Naive thymus-derived CD8-positive, alpha-beta T cell (primary cell): ENCODE measurements around the gene TCF7L1. TPM values are rescaled to one million over a fixed set of nuclear protein-coding genes. Genes with fewer than 3 reads are reported as not detected.
A peak's percentile ranks its signal among the peaks of the same experiment; 100 is the strongest.

Experiments
- ATAC-seq, 2 donors: fragments of 150-1000 bp; cut with Tn5 transposase in 1 of 2; sonication (Bioruptor Pico), chemical (Tn5 transposase) in 1 of 2; 1 replicate in 1 of 2; 2 replicates in 1 of 2; pipeline ENCODE4 v1.10.0; 2021; ENCODE audit warnings: mild to moderate bottlenecking in 2 of 2, moderate library complexity in 2 of 2
- POLR2A ChIA-PET: fragments of 350-600 bp; sonication (Branson Sonifier 250); formaldehyde crosslinking; loops from one replicate; lab custom pipeline; 2021; ENCODE audit warnings: antibody characterized with exemption; lab: Charles Lee
- DNase-seq, 10 donors: peaks; one replicate each; pipeline versions ENCODE4 v3.0.0 to v3.0.0-alpha.2; 2020 to 2022
- H3K27ac Mint-ChIP-seq, 10 donors: one replicate each; pipeline ENCODE4 v1.8.0; 2020 to 2022; ENCODE audit warnings: mild to moderate bottlenecking in 10 of 10, mixed read lengths in 10 of 10, moderate library complexity in 4 of 10, inconsistent platforms in 1 of 10
- H3K27me3 Mint-ChIP-seq, 5 donors: one replicate each; pipeline ENCODE4 v1.8.0; 2021 to 2022; ENCODE audit warnings: mixed read lengths in 5 of 5
- H3K36me3 Mint-ChIP-seq, 3 donors: one replicate each; pipeline ENCODE4 v1.8.0; 2020 to 2022; ENCODE audit warnings: mixed read lengths in 3 of 3, mild to moderate bottlenecking in 2 of 3, inconsistent platforms in 1 of 3
- H3K4me1 Mint-ChIP-seq, 4 donors: one replicate each; pipeline ENCODE4 v1.8.0; 2021 to 2022; ENCODE audit warnings: mixed read lengths in 4 of 4
- H3K4me3 Mint-ChIP-seq, 10 donors: one replicate each; pipeline ENCODE4 v1.8.0; 2020 to 2022; ENCODE audit warnings: mild to moderate bottlenecking in 10 of 10, mixed read lengths in 10 of 10, moderate library complexity in 6 of 10, inconsistent platforms in 1 of 10
- H3K9me3 Mint-ChIP-seq, 9 donors: one replicate each; pipeline ENCODE4 v1.8.0; 2020 to 2022; ENCODE audit warnings: mixed read lengths in 9 of 9, mild to moderate bottlenecking in 3 of 9, inconsistent platforms in 1 of 9, moderate library complexity in 1 of 9
- polyA plus RNA-seq, 3 donors: library from polyadenylated mRNA; unstranded; fragments of 300-500 nt; fragmentation: Illumina TruSeq; gene quantifications; one replicate each; pipeline ENCODE4 v1.2.3, GENCODE V29; 2021
- total RNA-seq, 8 experiments: library from RNA in 2 of 8; stranded (reverse) in 2 of 8; gene quantifications; one replicate each; pipeline ENCODE4 v1.2.3 and lab custom pipeline; 2021 to 2026

Gene TCF7L1, protein sequence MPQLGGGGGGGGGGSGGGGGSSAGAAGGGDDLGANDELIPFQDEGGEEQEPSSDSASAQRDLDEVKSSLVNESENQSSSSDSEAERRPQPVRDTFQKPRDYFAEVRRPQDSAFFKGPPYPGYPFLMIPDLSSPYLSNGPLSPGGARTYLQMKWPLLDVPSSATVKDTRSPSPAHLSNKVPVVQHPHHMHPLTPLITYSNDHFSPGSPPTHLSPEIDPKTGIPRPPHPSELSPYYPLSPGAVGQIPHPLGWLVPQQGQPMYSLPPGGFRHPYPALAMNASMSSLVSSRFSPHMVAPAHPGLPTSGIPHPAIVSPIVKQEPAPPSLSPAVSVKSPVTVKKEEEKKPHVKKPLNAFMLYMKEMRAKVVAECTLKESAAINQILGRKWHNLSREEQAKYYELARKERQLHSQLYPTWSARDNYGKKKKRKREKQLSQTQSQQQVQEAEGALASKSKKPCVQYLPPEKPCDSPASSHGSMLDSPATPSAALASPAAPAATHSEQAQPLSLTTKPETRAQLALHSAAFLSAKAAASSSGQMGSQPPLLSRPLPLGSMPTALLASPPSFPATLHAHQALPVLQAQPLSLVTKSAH
- total RNA-seq (not detected), polyA plus RNA-seq (under 1 TPM in 2 of 3 donors, not detected in 1; 0.08 to 0.09 TPM), total RNA-seq (lab: John Stamatoyannopoulos, UW) (0 to 0.14 (median 0.03) reads per million in 6 experiments)

- POLR2A ChIA-PET, result no interaction called here
- H3K4me3 Mint-ChIP-seq, result peak within 1 kb of the TSS; percentile 62 to 87 (median 76)
Observed at GRCh38 chr2:85132834-85133637, at the start of gene TCF7L1. Gene TCF7L1, plus strand, starts transcription at chr2:85133392. Its CDS starts 293 bp downstream, at chr2:85133685.

GRCh38 chr2:85085563-85085962 lies 47.6 kb upstream of the TCF7L1 start:
- peaks cover 5 to 32% (median 17%) of the 10 kb centered on the region in 9 donors for H3K9me3 Mint-ChIP-seq
- peaks cover 0 to 2% (median 0%) of the 10 kb centered on the region in 4 donors for H3K4me1 Mint-ChIP-seq
- H3K27ac Mint-ChIP-seq, result no peak overlapping the region
- H3K36me3 Mint-ChIP-seq, result peaks cover 0 to 26% (median 6%) of the 10 kb centered on the region in 3 donors
- H3K27me3 Mint-ChIP-seq, result peaks cover 4 to 35% (median 23%) of the 10 kb centered on the region in 5 donors
- no peak for DNase-seq
- ATAC-seq, result no peak
- no peak overlapping the region for H3K4me3 Mint-ChIP-seq
- POLR2A ChIA-PET, result no interaction called here

More at GRCh38 chr2:85132834-85133637, at the start of gene TCF7L1:
- Mint-ChIP-seq H3K27me3 (peaks cover 32 to 63% (median 51%) of the 10 kb centered on the region in 5 donors), H3K27ac (no peak within 1 kb of the TSS), H3K36me3 (peaks cover 0 to 2% (median 0%) of the 10 kb centered on the region in 3 donors), H3K4me1 (peaks cover 0 to 15% (median 14%) of the 10 kb centered on the region in 4 donors), H3K9me3 (no peaks in the 10 kb centered on the region)
- ATAC-seq, result peak; percentile 73 to 74
- DNase-seq, result peak in 6 of 10 donors; percentile 7 to 30 (median 20)

- Mint-ChIP-seq H3K27ac (no peak overlapping the region), H3K36me3 (peaks cover 0 to 14% (median 2%) of the 10 kb centered on the region in 3 donors), H3K27me3 (peaks cover 6 to 21% (median 15%) of the 10 kb centered on the region in 5 donors), H3K4me1 (no peaks in the 10 kb centered on the region), H3K4me3 (no peak overlapping the region), H3K9me3 (peaks cover 1 to 15% (median 5%) of the 10 kb centered on the region in 9 donors)
- ATAC-seq (no peak), DNase-seq (no peak)
- POLR2A ChIA-PET, result no interaction called here
Observed at GRCh38 chr2:85087541-85087940, 45.7 kb upstream of the TCF7L1 start.

- H3K27ac Mint-ChIP-seq, result peak overlapping the region in 1 of 10 donors; percentile 4
- peaks cover 0 to under 1% (median 0%) of the 10 kb centered on the region in 3 donors for H3K36me3 Mint-ChIP-seq
- H3K4me1 Mint-ChIP-seq, result no peaks in the 10 kb centered on the region
- DNase-seq (no peak), ATAC-seq (no peak)
- peaks cover 0 to 1% (median 0%) of the 10 kb centered on the region in 9 donors for H3K9me3 Mint-ChIP-seq
- POLR2A ChIA-PET, result no interaction called here
- no peak overlapping the region for H3K4me3 Mint-ChIP-seq
- peaks cover 1 to 9% (median 8%) of the 10 kb centered on the region in 5 donors for H3K27me3 Mint-ChIP-seq
Observed at GRCh38 chr2:85088921-85089320, 44.3 kb upstream of the TCF7L1 start.

GRCh38 chr2:85089585-85089984 lies 43.6 kb upstream of the TCF7L1 start:
- Mint-ChIP-seq H3K27me3 (peaks cover 0 to 5% (median 2%) of the 10 kb centered on the region in 5 donors), H3K4me1 (no peaks in the 10 kb centered on the region), H3K9me3 (no peaks in the 10 kb centered on the region), H3K4me3 (no peak overlapping the region), H3K36me3 (no peaks in the 10 kb centered on the region), H3K27ac (no peak overlapping the region)
- POLR2A ChIA-PET, result no interaction called here
- DNase-seq, result no peak
- no peak for ATAC-seq

DNA sequence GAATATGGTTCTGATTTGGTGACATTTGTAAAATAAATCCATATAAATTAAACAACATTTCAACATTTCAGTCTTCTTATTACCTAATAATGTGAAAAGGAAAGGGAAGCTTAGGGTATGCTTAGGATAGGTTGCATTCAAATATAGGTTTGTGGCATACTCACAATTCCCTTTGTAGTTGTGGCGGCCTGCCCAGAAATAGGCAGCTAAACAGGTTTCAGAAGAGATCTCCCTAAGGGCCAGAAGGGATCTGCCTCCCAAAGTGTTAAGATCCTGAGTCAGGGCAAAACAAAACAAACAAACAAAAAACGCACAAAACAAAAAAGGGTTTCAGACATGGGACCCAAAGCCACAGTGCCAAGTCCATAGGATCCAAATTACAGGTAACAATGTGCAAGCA lies 41.4 kb upstream of the TCF7L1 start:
- ATAC-seq (no peak), DNase-seq (no peak)
- Mint-ChIP-seq H3K27ac (no peak overlapping the region), H3K27me3 (peaks cover 0 to 11% (median 7%) of the 10 kb centered on the region in 5 donors), H3K4me3 (no peak overlapping the region), H3K9me3 (no peaks in the 10 kb centered on the region), H3K4me1 (no peaks in the 10 kb centered on the region), H3K36me3 (no peaks in the 10 kb centered on the region)
- POLR2A ChIA-PET, result no interaction called here

- no peaks in the 10 kb centered on the region for H3K9me3 Mint-ChIP-seq
- no peak overlapping the region for H3K27ac Mint-ChIP-seq
- no peak overlapping the region for H3K4me3 Mint-ChIP-seq
- POLR2A ChIA-PET, result no interaction called here
- H3K27me3 Mint-ChIP-seq, result peaks cover 6 to 16% (median 11%) of the 10 kb centered on the region in 5 donors
- DNase-seq (no peak), ATAC-seq (no peak)
- H3K4me1 Mint-ChIP-seq, result no peaks in the 10 kb centered on the region
- no peaks in the 10 kb centered on the region for H3K36me3 Mint-ChIP-seq
Observed at GRCh38 chr2:85095094-85095493, 38.1 kb upstream of the TCF7L1 start.

- no peak overlapping the region for H3K4me3 Mint-ChIP-seq
- no peak overlapping the region for H3K27ac Mint-ChIP-seq
- no peak for ATAC-seq
- no peak for DNase-seq
- peaks cover 4 to 22% (median 12%) of the 10 kb centered on the region in 5 donors for H3K27me3 Mint-ChIP-seq
- no peaks in the 10 kb centered on the region for H3K4me1 Mint-ChIP-seq
- POLR2A ChIA-PET, result no interaction called here
- no peaks in the 10 kb centered on the region for H3K9me3 Mint-ChIP-seq
- H3K36me3 Mint-ChIP-seq, result no peaks in the 10 kb centered on the region
Observed at GRCh38 chr2:85096616-85097015, 36.6 kb upstream of the TCF7L1 start.

- DNase-seq, result no peak
- POLR2A ChIA-PET, result no interaction called here
- no peak for ATAC-seq
- no peaks in the 10 kb centered on the region for H3K36me3 Mint-ChIP-seq
- H3K4me3 Mint-ChIP-seq, result no peak overlapping the region
- H3K27ac Mint-ChIP-seq, result no peak overlapping the region
- peaks cover 0 to 14% (median under 1%) of the 10 kb centered on the region in 5 donors for H3K27me3 Mint-ChIP-seq
- peaks cover 0 to 4% (median 0%) of the 10 kb centered on the region in 9 donors for H3K9me3 Mint-ChIP-seq
- no peaks in the 10 kb centered on the region for H3K4me1 Mint-ChIP-seq
Observed at GRCh38 chr2:85104228-85104627, 29.0 kb upstream of the TCF7L1 start.

GRCh38 chr2:85106489-85107180 lies 26.6 kb upstream of the TCF7L1 start:
- DNase-seq, result no peak
- no peak overlapping the region for H3K27ac Mint-ChIP-seq
- no peak overlapping the region for H3K4me3 Mint-ChIP-seq
- peaks cover 0 to 4% (median 0%) of the 10 kb centered on the region in 9 donors for H3K9me3 Mint-ChIP-seq
- POLR2A ChIA-PET, result interaction anchor here (1.0 kb wide), 1 partner anchor 12 kb away, joined by 3 read pairs; no protein-coding TSS in a partner anchor
- peaks cover 0 to 5% (median 0%) of the 10 kb centered on the region in 3 donors for H3K36me3 Mint-ChIP-seq
- H3K4me1 Mint-ChIP-seq, result no peaks in the 10 kb centered on the region
- no peak for ATAC-seq
- peaks cover 5 to 8% (median 7%) of the 10 kb centered on the region in 5 donors for H3K27me3 Mint-ChIP-seq

GRCh38 chr2:85110991-85111560 lies 22.1 kb upstream of the TCF7L1 start:
- no peak overlapping the region for H3K27ac Mint-ChIP-seq
- H3K27me3 Mint-ChIP-seq, result peaks cover 10 to 42% (median 19%) of the 10 kb centered on the region in 5 donors
- H3K4me3 Mint-ChIP-seq, result no peak overlapping the region
- POLR2A ChIA-PET, result no interaction called here
- no peaks in the 10 kb centered on the region for H3K4me1 Mint-ChIP-seq
- peaks cover 0 to 4% (median 0%) of the 10 kb centered on the region in 9 donors for H3K9me3 Mint-ChIP-seq
- ATAC-seq (no peak), DNase-seq (no peak)
- H3K36me3 Mint-ChIP-seq, result peaks cover 0 to 6% (median 0%) of the 10 kb centered on the region in 3 donors
